Stimulated activated effector memory CD8-positive, alpha-beta T cell treated with anti-CD3 and anti-CD28 coated beads, Interleukin-12 subunit alpha, Interleukin-12 subunit beta, amount 100 ng/mL, for 72 hours (primary cell): ENCODE results near the gene RERE.
"Not testable (repeated sequence)": the region's sequence is repeated elsewhere in the genome, so short reads cannot be mapped to it uniquely, and the experiment has no call there.

ENCODE experiments used
- ATAC-seq: fragments of 150-1000 bp; cut with Tn5 transposase; 2 replicates; pipeline ENCODE4 v1.10.0; 2021
- DNase-seq, 2 donors: peaks; one replicate each; pipeline ENCODE4 v3.0.0; 2021 to 2022; ENCODE audit warnings: low spot score in 2 of 2
- H3K27ac Mint-ChIP-seq: one replicate; pipeline ENCODE4 v1.8.0; 2022; ENCODE audit warnings: mild to moderate bottlenecking, mixed read lengths
- H3K36me3 Mint-ChIP-seq: one replicate; pipeline ENCODE4 v1.8.0; 2022; ENCODE audit warnings: mild to moderate bottlenecking, mixed read lengths
- H3K4me1 Mint-ChIP-seq: one replicate; pipeline ENCODE4 v1.8.0; 2022; ENCODE audit warnings: mixed read lengths
- H3K4me3 Mint-ChIP-seq: one replicate; pipeline ENCODE4 v1.8.0; 2022; ENCODE audit warnings: mild to moderate bottlenecking, mixed read lengths
- H3K9me3 Mint-ChIP-seq: one replicate; pipeline ENCODE4 v1.8.0; 2022; ENCODE audit warnings: mixed read lengths

The RERE gene

DNA sequence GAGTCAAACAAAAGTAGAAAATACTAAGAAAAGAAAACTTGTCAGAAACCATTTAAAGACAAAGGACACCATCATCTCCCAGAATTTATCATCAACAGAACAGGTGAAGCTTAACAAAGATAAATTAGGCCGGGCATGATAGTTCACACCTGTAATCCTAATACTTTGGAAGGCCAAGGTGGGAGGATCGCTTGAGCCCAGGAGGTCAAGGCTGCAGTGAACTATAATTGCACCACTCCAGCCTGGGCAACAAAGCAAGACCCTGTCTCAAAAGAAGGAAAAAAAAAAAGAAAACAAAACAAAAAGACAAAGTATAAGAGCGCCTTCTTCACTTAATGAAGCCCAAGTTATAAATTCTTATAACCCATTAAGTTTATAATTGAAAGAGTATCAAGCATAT, 25.6 kb downstream of the RERE start:
- H3K4me1 Mint-ChIP-seq = peaks cover 4% of the 10 kb centered on the region
- no peak for ATAC-seq
- H3K9me3 Mint-ChIP-seq = no peaks in the 10 kb centered on the region
- no peak for DNase-seq
- H3K4me3 Mint-ChIP-seq = no peak overlapping the region
- H3K36me3 Mint-ChIP-seq = peaks cover 4% of the 10 kb centered on the region
- peak overlapping the region; percentile 18 for H3K27ac Mint-ChIP-seq

- H3K9me3 Mint-ChIP-seq = no peaks in the 10 kb centered on the region
Observed at GRCh38 chr1:8790987-8791386, 26.5 kb downstream of the RERE start.

GRCh38 chr1:8790478-8790877, 27.0 kb downstream of the RERE start:
- ATAC-seq = no peak
- peaks cover 4% of the 10 kb centered on the region for H3K36me3 Mint-ChIP-seq
- DNase-seq = no peak
- H3K4me3 Mint-ChIP-seq = no peak overlapping the region
- no peak overlapping the region for H3K27ac Mint-ChIP-seq
- H3K9me3 Mint-ChIP-seq = no peaks in the 10 kb centered on the region
- H3K4me1 Mint-ChIP-seq = peaks cover 4% of the 10 kb centered on the region

More at GRCh38 chr1:8790987-8791386, 26.5 kb downstream of the RERE start:
- H3K4me1 Mint-ChIP-seq = peaks cover 4% of the 10 kb centered on the region
- ATAC-seq (no peak), DNase-seq (no peak)
- peaks cover 4% of the 10 kb centered on the region for H3K36me3 Mint-ChIP-seq
- no peak overlapping the region for H3K27ac Mint-ChIP-seq
- no peak overlapping the region for H3K4me3 Mint-ChIP-seq

DNA sequence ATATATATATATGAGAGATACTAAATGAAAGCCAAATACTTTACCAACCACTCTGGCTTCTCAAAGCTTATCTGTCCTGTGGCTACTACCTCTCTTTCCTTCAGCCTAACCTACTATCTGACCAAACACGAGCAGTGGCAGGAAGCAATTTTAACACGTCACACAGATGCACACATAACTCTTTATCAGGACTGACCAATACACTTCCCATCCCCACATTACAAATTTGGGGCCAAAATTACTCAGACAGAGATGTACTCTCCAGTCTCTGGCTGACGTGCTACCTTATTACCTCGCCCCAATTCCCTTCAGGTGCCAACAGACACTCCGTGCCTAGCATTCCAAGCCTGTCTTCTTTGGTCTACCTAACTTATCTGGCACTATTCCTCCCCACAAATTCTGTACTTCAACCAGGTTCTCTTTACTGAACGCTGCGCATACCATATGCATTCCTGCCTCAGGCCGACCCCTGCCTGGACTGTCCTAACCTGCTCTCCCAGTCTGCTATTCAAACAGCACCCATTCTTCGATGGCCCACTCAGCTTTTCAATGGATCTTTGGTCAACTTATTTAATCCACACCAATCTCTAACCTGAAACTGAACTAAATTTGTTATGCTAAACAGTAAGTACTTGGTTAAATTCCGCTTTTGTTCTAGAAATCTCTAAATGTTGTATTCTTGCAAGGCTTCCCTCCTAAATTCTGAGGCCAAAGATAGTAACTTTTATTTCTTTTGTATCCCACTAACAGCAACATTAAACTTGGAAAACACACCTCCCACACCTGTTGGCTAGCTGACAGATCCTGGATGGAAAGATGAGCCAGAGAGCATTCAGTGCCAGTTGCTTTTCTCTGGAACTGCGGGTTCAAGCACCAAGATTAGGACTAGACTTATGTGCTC, 27.9 kb downstream of the RERE start:
- DNase-seq = no peak
- Mint-ChIP-seq H3K9me3 (no peaks in the 10 kb centered on the region), H3K4me3 (no peak overlapping the region), H3K27ac (no peak overlapping the region), H3K4me1 (peaks cover 4% of the 10 kb centered on the region), H3K36me3 (peaks cover 4% of the 10 kb centered on the region)
- ATAC-seq = no peak

DNA sequence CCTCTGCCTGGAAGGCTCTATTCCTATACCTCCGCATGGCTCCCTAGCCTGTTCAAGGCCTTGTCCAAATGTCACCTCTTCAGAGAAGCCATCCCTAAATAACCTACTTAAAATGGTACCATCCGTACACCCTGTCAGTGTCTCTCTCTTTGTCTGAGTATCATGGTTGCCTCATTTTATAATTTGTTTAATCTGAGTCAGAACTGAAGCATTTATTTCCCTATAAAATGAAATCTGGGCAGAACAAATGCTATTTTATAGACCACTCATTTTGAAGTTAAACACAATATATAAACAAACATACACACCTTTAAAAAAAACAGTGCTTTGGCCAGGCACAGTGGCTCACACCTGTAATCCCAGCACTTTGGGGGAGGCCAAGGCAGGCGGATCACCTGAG, 30.2 kb downstream of the RERE start:
- ATAC-seq (no peak), DNase-seq (no peak)
- Mint-ChIP-seq H3K4me3 (no peak overlapping the region), H3K9me3 (no peaks in the 10 kb centered on the region), H3K27ac (no peak overlapping the region), H3K4me1 (peaks cover 10% of the 10 kb centered on the region), H3K36me3 (peaks cover 4% of the 10 kb centered on the region)

DNA sequence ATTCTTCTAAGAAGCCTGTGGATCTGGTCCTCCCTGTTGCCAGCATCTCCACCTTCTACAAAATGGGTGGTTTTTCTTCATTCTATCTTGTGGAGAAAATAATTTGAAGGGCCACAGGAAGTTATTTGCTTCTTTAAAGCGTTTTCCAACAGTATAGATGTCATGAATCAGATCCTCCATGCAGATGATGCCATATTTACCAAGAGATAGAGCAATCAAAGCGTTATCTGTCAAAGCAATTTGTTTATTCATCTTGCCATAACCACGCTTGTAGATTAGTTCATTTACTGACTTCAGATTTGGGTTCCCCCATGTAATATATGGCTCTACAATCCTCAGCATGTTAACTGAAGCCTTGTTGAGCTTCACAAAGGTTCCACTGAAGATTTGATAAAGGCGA, 31.2 kb downstream of the RERE start:
- not testable (repeated sequence) for ATAC-seq

DNA sequence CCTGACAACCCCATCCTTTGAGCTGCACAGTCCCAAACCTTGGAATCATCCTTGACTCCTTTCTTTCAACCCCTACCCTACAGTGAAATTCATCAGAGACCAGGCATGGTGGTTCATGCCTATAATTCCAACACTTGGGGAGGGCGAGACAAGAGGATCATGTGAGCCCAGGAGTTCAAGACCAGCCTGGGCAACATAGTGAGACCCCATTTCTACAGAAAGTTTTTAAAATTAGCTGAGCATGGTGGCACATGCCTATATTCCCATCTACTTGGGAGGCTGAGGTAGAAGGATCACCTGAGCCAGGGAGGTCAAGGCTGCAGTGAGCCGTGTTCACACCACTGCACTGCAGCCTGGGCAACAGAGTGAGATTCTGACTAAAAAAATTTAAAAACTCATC, 34.5 kb downstream of the RERE start:
- DNase-seq (no peak), ATAC-seq (no peak)
- H3K4me3 Mint-ChIP-seq = no peak overlapping the region
- H3K36me3 Mint-ChIP-seq = no peaks in the 10 kb centered on the region
- no peaks in the 10 kb centered on the region for H3K9me3 Mint-ChIP-seq
- no peak overlapping the region for H3K27ac Mint-ChIP-seq
- peaks cover 23% of the 10 kb centered on the region for H3K4me1 Mint-ChIP-seq

More for the DNA sequence above, 31.2 kb downstream of the RERE start:
- not testable (repeated sequence) for DNase-seq, H3K36me3 Mint-ChIP-seq, H3K27ac Mint-ChIP-seq, H3K9me3 Mint-ChIP-seq, H3K4me3 Mint-ChIP-seq
- H3K4me1 Mint-ChIP-seq = peaks cover 14% of the 10 kb centered on the region

DNA sequence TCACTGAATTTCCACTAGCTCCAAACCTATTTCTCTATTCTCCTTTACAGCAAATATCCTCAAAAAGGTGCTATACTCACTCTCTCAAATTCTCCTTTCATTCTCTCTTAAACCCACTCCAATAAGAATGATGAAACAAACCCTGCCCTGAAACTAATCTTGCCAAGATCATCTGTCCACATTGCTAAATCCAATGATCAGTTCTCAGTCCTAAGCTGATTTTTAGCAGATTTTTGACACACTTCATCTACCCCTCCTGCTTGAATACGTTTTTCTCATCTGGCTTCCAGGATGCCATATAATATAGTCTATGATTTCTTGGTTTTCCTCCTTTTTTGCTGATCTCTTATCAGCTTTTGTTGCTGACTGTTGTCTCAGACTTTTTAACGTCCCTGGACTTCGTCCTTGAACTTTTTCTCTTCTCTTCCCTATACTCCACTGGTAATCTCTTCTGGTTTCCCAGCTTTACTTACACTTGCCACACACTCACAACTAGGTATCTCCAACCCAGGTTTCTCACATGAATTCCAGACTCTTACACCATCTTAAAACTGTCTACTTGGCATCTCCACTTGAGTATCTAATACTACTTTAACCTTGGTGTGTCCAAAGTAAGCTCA, 35.3 kb downstream of the RERE start:
- H3K9me3 Mint-ChIP-seq = no peaks in the 10 kb centered on the region
- H3K4me3 Mint-ChIP-seq = no peak overlapping the region
- H3K27ac Mint-ChIP-seq = no peak overlapping the region
- H3K36me3 Mint-ChIP-seq = no peaks in the 10 kb centered on the region
- peaks cover 23% of the 10 kb centered on the region for H3K4me1 Mint-ChIP-seq
- ATAC-seq (no peak), DNase-seq (no peak)

GRCh38 chr1:8780405-8780804, 37.0 kb downstream of the RERE start:
- H3K36me3 Mint-ChIP-seq = no peaks in the 10 kb centered on the region
- no peak overlapping the region for H3K4me3 Mint-ChIP-seq
- H3K4me1 Mint-ChIP-seq = peaks cover 23% of the 10 kb centered on the region
- ATAC-seq (no peak), DNase-seq (no peak)
- H3K27ac Mint-ChIP-seq = peak overlapping the region; percentile 33
- no peaks in the 10 kb centered on the region for H3K9me3 Mint-ChIP-seq

DNA sequence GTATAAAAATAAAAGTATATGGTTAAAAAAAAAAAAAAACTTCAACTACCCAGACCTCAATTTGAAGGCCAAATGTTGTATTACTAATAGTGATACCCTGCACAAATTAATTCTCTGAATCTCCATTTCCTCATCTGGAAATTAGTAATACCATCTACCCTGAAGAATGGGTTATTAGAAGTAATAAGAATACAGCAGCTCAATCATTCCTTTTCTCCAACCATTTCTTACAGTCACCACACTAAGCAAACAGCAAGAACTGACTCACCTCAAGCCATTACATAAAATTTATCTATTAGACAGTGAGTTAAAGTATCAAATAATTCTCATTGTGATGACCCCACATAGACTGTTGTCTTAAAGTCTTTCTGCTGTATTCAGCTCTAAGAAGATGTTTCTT, 39.6 kb downstream of the RERE start:
- Mint-ChIP-seq H3K27ac (no peak overlapping the region), H3K36me3 (no peaks in the 10 kb centered on the region), H3K4me1 (peaks cover 16% of the 10 kb centered on the region), H3K4me3 (no peak overlapping the region), H3K9me3 (no peaks in the 10 kb centered on the region)
- ATAC-seq (peak; percentile 52), DNase-seq (no peak)

DNA sequence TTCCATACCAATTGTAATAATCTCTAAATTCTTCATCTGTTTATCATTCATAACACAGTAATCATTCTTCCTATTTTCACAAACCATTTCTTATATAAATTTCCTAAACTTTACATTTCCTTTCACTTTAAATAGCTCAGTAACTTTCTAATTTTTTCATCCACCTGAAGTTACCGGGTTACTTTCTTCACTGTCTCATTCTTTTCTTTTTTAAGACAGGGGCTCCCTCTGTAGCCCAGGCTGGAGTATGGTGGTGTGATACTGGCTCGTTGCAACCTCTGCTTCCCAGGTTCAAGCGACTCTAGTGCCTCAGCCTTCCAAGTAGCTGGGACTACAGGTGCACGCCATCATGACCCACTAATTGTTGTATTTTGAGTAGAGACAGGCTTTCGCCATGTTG, 41.3 kb downstream of the RERE start:
- Mint-ChIP-seq H3K9me3 (no peaks in the 10 kb centered on the region), H3K4me3 (no peak overlapping the region), H3K36me3 (no peaks in the 10 kb centered on the region), H3K4me1 (peaks cover 9% of the 10 kb centered on the region), H3K27ac (no peak overlapping the region)
- no peak for ATAC-seq
- no peak for DNase-seq

DNA sequence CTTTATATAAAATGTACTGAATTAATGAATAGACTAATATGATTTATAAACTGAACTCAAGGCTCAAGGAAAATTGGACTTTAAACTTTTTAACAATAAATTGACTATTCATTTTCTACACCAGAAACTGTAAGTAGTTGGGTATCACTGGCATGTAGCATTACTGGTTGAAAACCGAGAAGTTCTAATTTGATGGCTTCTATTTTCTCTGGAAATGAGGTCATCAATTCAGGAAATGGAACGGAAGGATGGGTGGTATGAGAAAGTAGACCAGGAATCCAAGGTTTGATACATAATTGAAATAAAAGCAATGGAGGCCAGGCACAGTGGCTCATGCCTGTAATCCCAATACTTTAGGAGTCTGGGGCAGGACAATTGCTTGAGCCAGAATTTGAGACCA, 50.4 kb downstream of the RERE start:
- DNase-seq = no peak
- no peak overlapping the region for H3K4me3 Mint-ChIP-seq
- no peak overlapping the region for H3K27ac Mint-ChIP-seq
- no peaks in the 10 kb centered on the region for H3K9me3 Mint-ChIP-seq
- peaks cover 11% of the 10 kb centered on the region for H3K4me1 Mint-ChIP-seq
- H3K36me3 Mint-ChIP-seq = no peaks in the 10 kb centered on the region
- ATAC-seq = no peak

DNA sequence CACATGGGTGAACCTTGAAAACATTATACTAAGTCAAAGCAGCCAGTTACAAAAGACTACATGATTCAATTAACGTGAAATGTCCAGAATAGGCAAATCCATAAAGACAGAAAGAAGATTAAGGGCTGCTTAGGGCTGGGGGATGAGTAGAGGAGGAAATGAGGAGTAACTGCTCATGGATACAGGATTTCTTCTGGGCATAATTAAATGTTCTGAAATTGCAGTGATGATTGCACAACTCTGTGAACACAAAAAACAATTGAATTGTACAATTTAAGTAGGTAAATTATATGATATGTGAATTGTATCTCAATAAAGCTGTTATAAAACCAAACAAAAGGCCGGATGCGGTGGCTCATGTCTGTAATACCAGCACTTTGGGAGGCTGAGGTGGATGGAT, 52.2 kb downstream of the RERE start:
- no peaks in the 10 kb centered on the region for H3K9me3 Mint-ChIP-seq
- ATAC-seq = no peak
- no peak overlapping the region for H3K4me3 Mint-ChIP-seq
- no peak for DNase-seq
- no peak overlapping the region for H3K27ac Mint-ChIP-seq
- peaks cover 15% of the 10 kb centered on the region for H3K4me1 Mint-ChIP-seq
- no peaks in the 10 kb centered on the region for H3K36me3 Mint-ChIP-seq

DNA sequence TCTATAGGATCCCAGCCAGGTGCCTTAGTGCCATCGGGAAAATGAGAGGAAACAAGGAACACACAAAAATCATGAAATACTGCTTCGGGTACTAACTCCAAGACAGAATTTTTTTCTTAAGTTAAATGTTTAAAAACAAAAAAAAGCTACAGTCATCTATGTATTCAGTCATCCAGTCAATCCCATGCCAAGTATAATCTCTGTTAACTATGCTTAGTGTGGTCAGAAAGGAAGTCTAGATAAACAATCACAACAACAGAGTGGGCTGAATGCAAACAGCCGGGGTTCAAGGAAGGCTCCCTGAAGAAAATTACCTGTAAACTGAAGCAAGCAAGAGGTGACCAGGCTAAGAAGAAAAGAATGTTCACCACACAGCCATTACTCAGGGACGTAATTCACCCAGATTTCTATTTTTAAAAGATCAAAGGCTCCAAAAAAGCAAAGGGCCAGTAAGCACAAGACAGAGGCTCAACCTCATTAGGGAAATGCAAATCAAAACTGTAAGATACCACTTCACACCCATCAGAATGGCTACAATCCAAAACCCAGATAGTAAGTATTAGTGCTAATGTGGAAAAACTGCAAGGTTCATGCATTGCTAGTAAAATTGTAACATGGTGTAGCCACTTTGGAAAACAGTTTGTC, 53.0 kb downstream of the RERE start:
- ATAC-seq (no peak), DNase-seq (no peak)
- Mint-ChIP-seq H3K4me1 (peaks cover 17% of the 10 kb centered on the region), H3K27ac (no peak overlapping the region), H3K4me3 (no peak overlapping the region), H3K36me3 (no peaks in the 10 kb centered on the region), H3K9me3 (no peaks in the 10 kb centered on the region)

DNA sequence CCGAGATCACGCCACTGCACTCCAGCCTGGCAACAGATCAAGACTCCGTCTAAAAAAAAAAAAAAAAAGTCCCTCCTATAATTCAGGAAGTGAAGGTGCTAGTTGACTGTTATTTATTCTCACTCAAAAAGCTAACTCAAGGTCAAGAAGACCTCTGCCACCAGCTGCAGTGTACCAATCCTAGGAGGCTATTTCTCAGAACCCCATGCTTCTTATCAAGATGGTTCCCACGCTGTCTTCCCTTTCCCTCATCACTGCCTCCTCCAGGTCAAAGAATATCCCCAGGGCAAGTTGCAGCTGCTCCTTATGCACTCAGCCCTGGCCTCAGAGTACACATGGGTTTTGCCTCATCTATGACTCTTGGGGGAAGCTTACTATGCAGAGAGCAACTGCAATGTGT, 53.6 kb downstream of the RERE start:
- no peaks in the 10 kb centered on the region for H3K36me3 Mint-ChIP-seq
- no peak overlapping the region for H3K4me3 Mint-ChIP-seq
- DNase-seq = no peak
- H3K27ac Mint-ChIP-seq = no peak overlapping the region
- H3K4me1 Mint-ChIP-seq = peaks cover 17% of the 10 kb centered on the region
- H3K9me3 Mint-ChIP-seq = no peaks in the 10 kb centered on the region
- no peak for ATAC-seq

GRCh38 chr1:8754993-8755392, 62.4 kb downstream of the RERE start:
- Mint-ChIP-seq H3K9me3 (no peaks in the 10 kb centered on the region), H3K36me3 (no peaks in the 10 kb centered on the region), H3K4me1 (peaks cover under 1% of the 10 kb centered on the region), H3K27ac (no peak overlapping the region), H3K4me3 (no peak overlapping the region)
- no peak for DNase-seq
- no peak for ATAC-seq
